ENCODE measurements around the gene IFI27L2.

GRCh38 chr14:94142836-94143235, 13.4 kb upstream of the IFI27L2 start:
- TF ChIP-seq GABPA (IDR thresholded peaks at IDR 0.05 in 1 of 2, conservative IDR thresholded peaks at IDR 0.05 in 1 of 2) (no peak), CTCF (IDR thresholded peaks at IDR 0.05; ENCODE audit: low read depth, low read length, missing input control) (no peak), ATF3 (IDR thresholded peaks at IDR 0.05) (no peak)
